Astrocyte of the cerebellum (primary cell): ENCODE data around the gene FAM184B.

Experiments
- DNase-seq: peaks from one replicate; pipeline ENCODE4 v3.0.0-alpha.2; 2011; ENCODE audit warnings: low read depth
- H3K4me3 ChIP-seq: 2 replicates; pipeline ENCODE4 v1.5.1; 2011; ENCODE audit warnings: mild to moderate bottlenecking, low read depth, low read length, moderate library complexity
- CTCF ChIP-seq: IDR thresholded peaks from 2 replicates; pipeline ENCODE4 v1.5.1; 2012; ENCODE audit warnings: low read length, low read depth, moderate library complexity, mild to moderate bottlenecking; ENCODE audit errors: missing control alignments
- in situ Hi-C: cut with HindIII; loops from 2 replicates; pipeline ENCODE4 v1.10.0; 2017; ENCODE audit warnings: low sequenced_read_pairs

FAM184B gene

GRCh38 chr4:17587094-17587822, 194.2 kb downstream of the FAM184B start:
- H3K4me3 ChIP-seq, result no peak overlapping the region
- no peak for DNase-seq
- no peak for TF ChIP-seq CTCF
- in situ Hi-C loops, result no loop called here

GRCh38 chr4:17584521-17585213, 196.8 kb downstream of the FAM184B start:
- TF ChIP-seq CTCF, result no peak
- in situ Hi-C loops, result no loop called here
- DNase-seq, result no peak
- H3K4me3 ChIP-seq, result no peak overlapping the region

- in situ Hi-C loops, result no loop called here
- H3K4me3 ChIP-seq, result no peak overlapping the region
- no peak for TF ChIP-seq CTCF
- DNase-seq, result no peak
Observed at GRCh38 chr4:17583941-17584340, 197.5 kb downstream of the FAM184B start.

- TF ChIP-seq CTCF, result no peak
- in situ Hi-C loops, result no loop called here
- no peak for DNase-seq
Observed at GRCh38 chr4:17583276-17583675, 198.1 kb downstream of the FAM184B start.

GRCh38 chr4:17580969-17581368, 200.5 kb downstream of the FAM184B start:
- DNase-seq, result peak; percentile 63
- no peak for TF ChIP-seq CTCF
- H3K4me3 ChIP-seq, result no peak overlapping the region
- in situ Hi-C loops, result no loop called here

More at GRCh38 chr4:17583276-17583675, 198.1 kb downstream of the FAM184B start:
- H3K4me3 ChIP-seq, result no peak overlapping the region
